ENCODE measurements around the gene TET3.

TET3 gene

DNA sequence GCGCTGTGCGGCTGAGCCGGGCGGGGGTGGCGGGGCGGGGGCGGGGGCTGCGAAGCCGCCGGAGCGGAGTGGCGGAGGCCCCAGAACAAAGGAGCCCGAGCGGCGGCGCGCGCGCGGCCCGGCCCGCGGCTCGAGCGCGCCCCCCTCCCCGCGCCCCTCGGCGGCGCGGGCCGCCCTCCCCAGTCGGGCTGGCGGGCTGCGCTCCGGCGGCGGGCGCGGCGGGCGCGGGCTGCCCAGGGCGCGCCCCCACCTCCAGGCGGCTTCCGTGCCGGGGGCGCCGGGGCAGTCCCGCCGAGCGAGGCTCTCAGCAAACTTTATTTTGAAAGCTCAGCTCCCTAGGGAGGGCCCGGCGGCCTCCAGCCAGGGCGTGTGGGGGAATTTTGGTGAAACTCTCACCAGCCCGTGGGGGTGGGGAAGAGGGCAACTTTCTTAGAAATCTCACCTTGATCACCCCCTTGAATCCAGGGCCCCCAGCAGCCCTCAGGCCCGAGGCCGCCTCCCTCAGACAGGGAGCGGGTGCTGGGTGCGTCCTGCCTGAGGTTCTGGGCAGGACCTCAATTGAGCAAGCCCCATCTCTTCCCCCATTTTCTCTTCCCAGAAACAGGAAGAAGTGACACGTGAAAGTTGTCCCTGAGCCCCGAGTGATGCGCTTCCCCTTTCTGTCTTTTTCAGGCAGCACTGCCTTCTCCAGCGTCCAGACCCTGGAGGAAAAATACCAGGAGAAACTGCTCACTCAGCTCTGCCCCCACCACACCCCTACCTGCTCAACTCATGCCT lies 786 bp downstream of the TET3 start:
- in situ Hi-C loops (cut with MboI; ENCODE audit: low sequenced_read_pairs) = no loop called here

DNA sequence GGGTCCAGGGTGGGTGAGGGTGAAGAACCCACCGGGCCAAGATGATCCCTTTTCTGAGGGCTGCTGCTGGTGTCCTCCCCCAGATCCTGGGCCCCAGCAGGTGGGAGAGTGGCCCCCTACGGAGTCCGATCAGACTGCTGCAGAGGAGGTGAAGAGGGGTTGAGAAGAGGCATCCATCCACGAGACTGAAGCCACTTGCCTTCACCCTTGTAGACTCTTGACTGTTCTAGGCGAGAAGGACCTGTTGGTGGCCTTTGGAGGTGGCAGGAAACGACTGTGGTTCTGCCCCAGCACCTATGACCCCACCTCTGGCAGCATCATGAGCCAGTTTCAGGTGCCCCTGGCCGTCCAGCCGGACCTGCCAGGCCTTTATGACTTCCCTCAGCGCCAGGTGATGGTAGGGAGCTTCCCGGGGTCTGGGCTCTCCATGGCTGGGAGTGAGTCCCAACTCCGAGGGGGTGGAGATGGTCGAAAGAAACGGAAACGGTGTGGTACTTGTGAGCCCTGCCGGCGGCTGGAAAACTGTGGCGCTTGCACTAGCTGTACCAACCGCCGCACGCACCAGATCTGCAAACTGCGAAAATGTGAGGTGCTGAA lies 1.5 kb downstream of the TET3 start:
- in situ Hi-C loops (cut with MboI; ENCODE audit: low sequenced_read_pairs) = no loop called here

- in situ Hi-C loops (cut with MboI; ENCODE audit: low sequenced_read_pairs) = no loop called here
Observed at GRCh38 chr2:73987109-73987947, 2.6 kb downstream of the TET3 start.

GRCh38 chr2:73987948-73988700 lies 3.4 kb downstream of the TET3 start:
- in situ Hi-C loops (cut with MboI; ENCODE audit: low sequenced_read_pairs) = no loop called here

DNA sequence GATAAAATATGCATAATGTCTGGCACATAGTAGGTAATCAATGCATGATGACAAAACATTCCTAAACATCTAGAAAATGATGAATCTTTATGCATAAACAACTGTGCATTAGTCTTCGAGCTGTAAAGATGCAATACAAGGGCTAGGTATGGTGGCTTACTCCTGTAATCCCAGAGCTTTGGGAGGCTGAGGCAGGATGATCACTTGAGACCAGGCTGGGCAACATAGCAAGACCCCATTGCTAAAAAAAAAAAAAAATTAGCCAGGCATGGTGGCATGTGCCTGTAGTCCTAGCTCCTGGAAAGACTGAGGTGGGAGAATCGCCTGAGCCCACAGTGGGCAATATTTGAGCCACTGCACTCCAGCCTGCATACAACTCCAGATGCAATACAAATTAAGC lies 5.3 kb downstream of the TET3 start:
- in situ Hi-C loops (cut with MboI; ENCODE audit: low sequenced_read_pairs) = no loop called here

DNA sequence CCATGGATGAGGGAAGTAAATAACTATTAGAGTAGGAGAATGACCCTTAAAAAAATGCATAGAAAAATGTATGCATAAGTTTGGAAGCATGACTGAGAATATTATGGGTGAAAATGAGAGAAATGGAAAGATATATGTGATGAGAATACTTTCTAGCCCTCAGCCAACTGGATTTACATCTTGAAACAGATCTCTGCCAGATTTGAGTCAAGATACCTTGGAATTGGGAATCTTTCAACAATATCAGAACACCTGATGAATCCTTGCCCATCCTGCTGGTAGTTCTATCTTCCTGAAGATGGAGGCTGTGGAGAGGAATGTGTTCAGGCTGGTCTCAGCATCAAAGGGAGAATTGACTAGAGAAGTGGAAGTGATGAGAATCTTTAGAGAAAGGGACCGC lies 5.8 kb downstream of the TET3 start:
- in situ Hi-C loops (cut with MboI; ENCODE audit: low sequenced_read_pairs) = no loop called here

DNA sequence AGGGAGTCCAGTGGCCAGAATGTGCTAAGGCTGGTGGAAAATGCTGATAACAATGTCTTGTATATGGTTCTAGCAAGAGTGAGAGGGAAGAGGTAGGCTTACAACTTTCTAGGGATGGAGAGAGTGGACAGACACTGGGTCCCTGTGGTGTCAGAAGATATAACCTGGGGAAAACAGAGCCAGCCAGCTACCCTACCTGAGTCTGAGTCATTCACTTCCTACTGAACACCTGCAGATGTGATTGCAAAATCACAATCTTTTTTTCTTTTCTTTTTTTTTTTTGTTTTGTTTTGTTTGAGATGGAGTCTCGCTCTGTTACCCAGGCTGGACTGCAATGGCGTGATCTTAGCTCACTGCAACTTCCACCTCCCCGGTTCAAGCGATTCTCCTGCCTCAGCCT lies 7.3 kb downstream of the TET3 start:
- in situ Hi-C loops (cut with MboI; ENCODE audit: low sequenced_read_pairs) = no loop called here

DNA sequence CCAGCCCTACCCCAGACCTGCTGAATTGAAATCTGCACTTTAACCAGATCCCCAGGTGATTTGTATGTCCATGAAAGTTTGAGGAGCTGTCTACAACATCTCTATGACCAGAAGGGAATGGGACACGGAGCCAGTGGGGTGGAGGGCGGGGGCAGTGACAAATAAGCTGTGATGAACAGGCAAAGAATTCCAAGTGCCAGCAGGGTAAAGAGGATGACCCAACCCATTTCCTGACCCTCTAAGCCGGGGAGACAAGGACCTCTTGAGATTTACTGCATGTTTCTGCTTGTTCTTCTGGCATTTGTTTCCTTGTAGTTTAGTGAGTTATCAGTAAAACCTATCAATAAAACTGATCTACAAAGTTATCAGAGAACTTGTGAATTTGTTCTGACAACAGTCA lies 8.7 kb downstream of the TET3 start:
- in situ Hi-C loops (cut with MboI; ENCODE audit: low sequenced_read_pairs) = no loop called here

- in situ Hi-C loops (cut with MboI; ENCODE audit: low sequenced_read_pairs) = no loop called here
Observed at GRCh38 chr2:73993778-73994177, 9.1 kb downstream of the TET3 start.

- in situ Hi-C loops (cut with MboI; ENCODE audit: low sequenced_read_pairs) = no loop called here
Observed at GRCh38 chr2:73994178-73994831, 9.6 kb downstream of the TET3 start.

- in situ Hi-C loops (cut with MboI; ENCODE audit: low sequenced_read_pairs) = no loop called here
Observed at GRCh38 chr2:73995810-73996209, 11.1 kb downstream of the TET3 start.

DNA sequence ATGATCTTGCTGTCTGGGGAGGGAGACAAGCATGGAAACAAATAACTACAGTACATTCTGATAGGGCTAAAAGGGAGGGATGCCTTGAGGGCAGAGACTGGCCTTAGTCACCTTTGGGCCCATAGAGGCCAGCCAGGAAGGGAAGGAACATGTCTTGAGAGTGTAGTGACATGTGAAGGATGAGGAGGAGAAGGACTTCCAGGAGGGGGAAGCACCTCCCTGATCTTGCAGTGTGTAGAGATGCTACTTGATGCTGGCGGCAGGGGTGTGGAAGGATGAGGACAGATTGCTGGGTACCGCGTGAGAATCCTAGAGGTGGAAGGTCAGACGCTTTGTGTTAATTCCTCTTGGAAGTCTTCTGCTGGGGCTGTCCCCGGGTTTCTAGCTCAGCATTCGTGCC lies 13.1 kb downstream of the TET3 start:
- in situ Hi-C loops (cut with MboI; ENCODE audit: low sequenced_read_pairs) = no loop called here

DNA sequence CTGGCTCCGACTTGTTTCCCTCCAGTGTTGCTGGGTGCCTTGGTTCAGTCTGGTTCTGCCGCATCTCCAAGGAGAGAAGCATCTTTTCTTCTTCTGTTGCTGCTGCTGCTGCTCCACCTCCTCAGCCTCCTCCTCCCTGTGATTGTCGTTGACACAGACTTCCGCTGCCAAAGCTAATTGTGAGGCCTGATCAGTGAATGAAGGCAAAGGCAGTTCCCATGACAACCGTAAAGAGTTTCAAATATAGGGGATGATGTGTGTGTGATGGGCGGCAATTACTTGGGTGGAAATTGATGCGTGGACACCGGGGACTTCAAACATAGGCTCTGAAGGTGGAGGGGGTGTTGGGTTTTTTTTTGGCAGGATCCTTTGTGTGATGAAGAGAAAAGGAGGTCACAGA lies 13.7 kb downstream of the TET3 start:
- in situ Hi-C loops (cut with MboI; ENCODE audit: low sequenced_read_pairs) = no loop called here

DNA sequence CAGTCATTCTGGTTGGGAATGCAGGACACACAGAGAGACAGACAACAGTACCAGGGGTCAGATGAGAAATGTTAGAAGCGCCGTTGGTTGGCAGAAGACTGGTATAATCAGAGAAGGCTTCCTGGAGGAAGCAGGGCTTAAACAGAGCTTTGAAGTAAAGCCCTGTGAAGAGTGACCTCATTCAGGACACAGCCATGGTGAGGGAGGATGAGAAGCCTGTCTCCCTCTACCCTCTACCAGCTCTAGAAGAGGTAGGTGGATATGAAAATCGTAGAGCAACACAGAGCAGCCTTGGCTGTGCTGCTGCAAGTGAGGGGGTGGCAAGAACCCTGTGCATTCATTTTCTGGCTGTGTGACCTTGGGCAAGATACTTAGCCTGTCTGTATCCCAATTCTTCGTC lies 14.2 kb downstream of the TET3 start:
- in situ Hi-C loops (cut with MboI; ENCODE audit: low sequenced_read_pairs) = no loop called here

DNA sequence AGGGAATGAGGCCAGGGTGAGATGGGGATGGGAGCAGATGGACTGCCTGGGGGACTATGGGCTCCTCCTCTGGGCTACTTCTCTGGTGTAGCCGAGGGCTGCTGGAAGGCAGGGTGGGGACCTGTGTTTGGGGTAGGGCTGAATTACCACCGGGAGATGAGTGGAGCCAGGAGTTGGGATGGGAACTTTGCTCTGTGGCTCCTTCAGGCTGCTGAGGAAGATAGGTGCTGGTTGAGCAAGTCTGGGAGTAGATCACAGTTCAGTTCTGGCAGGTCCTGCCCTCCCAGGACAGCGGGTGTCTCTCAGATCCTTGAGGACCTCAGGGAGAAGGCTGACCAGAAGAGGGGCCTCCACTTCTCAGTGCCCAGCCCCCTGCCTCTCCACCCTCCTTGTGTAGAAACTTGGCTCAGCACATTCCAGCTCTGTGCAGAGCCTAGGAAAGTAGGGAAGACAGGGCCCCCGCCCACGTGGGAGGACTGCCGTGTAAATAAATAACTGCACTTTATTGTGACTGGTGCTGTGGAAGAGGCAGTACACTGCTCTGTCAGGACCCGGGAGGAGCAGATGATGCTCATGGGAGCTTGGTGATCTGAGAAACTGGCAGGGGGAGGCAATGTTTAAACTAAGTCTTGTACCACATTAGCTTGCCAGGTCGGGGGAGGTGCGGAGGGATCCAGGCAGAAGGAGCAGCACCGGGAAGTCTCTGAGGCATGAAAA lies 15.3 kb downstream of the TET3 start:
- in situ Hi-C loops (cut with MboI; ENCODE audit: low sequenced_read_pairs) = no loop called here

DNA sequence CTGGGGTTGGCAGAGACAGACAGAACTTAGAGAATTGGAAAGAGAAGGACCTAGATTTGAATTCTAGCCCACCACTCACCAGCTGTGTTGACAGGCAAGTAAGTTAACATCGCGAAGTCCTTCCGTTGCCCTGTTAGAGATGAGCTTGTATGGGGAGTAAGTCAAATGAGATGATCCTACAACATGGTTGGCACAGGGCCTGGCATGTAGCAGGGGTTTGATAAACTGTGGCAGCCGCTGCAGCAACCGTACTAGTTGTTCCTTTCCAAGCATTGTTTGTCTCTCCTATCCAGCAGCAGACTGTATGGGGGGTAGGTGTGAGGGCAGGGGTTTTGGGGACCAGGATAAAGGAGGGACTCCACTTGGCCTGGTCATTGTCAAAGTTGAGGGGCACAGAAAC lies 16.0 kb downstream of the TET3 start:
- in situ Hi-C loops (cut with MboI; ENCODE audit: low sequenced_read_pairs) = no loop called here

- in situ Hi-C loops (cut with MboI; ENCODE audit: low sequenced_read_pairs) = no loop called here
Observed at GRCh38 chr2:74001121-74001520, 16.4 kb downstream of the TET3 start.

DNA sequence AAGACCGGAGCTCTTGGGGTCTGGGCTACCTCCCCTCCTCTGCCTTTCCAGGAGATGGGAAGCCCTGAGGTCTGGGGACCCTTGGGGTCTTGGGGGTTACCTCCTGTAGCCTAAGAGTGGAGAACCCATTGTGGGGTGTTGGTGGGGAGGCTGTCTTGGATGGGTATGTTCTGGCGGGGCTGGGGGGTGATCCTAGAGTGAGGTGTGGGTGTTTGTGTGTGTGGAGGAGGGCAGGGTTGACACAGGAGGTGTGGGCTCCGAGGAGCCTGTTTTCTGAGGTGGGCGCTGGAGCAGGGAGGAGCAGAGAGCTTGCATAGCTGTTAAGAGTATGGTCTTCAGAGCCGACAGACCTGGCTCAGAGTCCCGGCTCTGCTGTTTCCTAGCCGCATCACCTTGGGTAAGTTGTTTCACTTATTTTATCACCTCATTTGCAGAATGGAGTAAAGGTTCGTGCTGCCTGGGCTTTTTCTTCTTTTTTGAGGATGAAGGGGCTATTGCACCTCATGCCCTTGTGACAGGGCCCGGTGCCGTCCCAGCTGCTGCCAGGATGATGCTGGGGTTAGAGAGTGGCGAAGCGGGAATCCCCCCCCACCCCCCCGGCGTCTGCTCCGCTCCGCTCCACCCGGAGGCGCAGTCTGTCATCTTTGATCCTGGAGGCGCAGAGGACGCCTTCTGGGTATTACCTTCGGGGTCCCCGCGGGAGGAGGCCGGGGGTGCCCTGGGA lies 17.2 kb downstream of the TET3 start:
- in situ Hi-C loops (cut with MboI; ENCODE audit: low sequenced_read_pairs) = no loop called here
